Right lobe of liver (tissue), 6 donors: Measurements from ENCODE around the gene DTX3. TPM values are rescaled to one million over a fixed set of nuclear protein-coding genes. Genes with fewer than 3 reads are reported as not detected.

Source experiments
- ATAC-seq, 4 donors: fragments of 200-7000 bp; cut with Tn5 transposase; one replicate each; pipeline ENCODE4 v1.9.1; 2020; ENCODE audit warnings: mild to moderate bottlenecking in 4 of 4, moderate library complexity in 4 of 4
- DNase-seq, 3 donors: peaks; one replicate each; pipeline ENCODE4 v3.0.0-alpha.2; 2020
- H3K27ac ChIP-seq, 3 donors: fragments of 200-600 bp; one replicate each; pipeline ENCODE4 v1.8.0; 2022
- H3K27me3 ChIP-seq, 2 donors: fragments of 200-600 bp; one replicate each; pipeline ENCODE4 v1.8.0; 2022
- H3K36me3 ChIP-seq, 4 donors: fragments of 200-600 bp; sonication (generic) in 1 of 4; one replicate each; pipeline versions ENCODE4 v1.5.1 to v1.8.0; 2017 to 2022; ENCODE audit warnings: control low read depth in 1 of 4
- H3K4me1 ChIP-seq, 4 donors: fragments of 200-600 bp; sonication (generic) in 1 of 4; one replicate each; pipeline versions ENCODE4 v1.5.1 to v1.8.0; 2017 to 2022; ENCODE audit warnings: control low read depth in 1 of 4
- H3K4me3 ChIP-seq, 3 donors: fragments of 200-600 bp; one replicate each; pipeline ENCODE4 v1.8.0; 2022
- H3K9me3 ChIP-seq, 4 donors: fragments of 200-600 bp; sonication (generic) in 1 of 4; one replicate each; pipeline versions ENCODE4 v1.5.1 to v1.8.0; 2017 to 2022; ENCODE audit warnings: control low read depth in 1 of 4
- CTCF ChIP-seq, 4 donors: fragments of 200-600 bp in 3 of 4; fragments of 450-650 bp in 1 of 4; IDR thresholded peaks; one replicate each; pipeline versions ENCODE4 v1.5.1 to v1.8.0; 2016 to 2022; ENCODE audit warnings: antibody characterized with exemption in 4 of 4, mild to moderate bottlenecking in 2 of 4
- POLR2A ChIP-seq: fragments of 450-650 bp; IDR thresholded peaks from one replicate; pipeline ENCODE4 v1.6.1; 2017; ENCODE audit warnings: antibody characterized with exemption, mild to moderate bottlenecking
- WGBS: methylation state at CpG from one replicate; pipeline ENCODE4 v1.1.6; 2018; ENCODE audit warnings: low coverage, low lambda C conversion rate; ENCODE audit not compliant: insufficient coverage; ENCODE audit errors: missing lambda C conversion rate; 5-methylcytosine and 5-hydroxymethylcytosine counted together
- intact Hi-C, 2 donors: fragments of 100-400 bp; cut with DNase I; formaldehyde crosslinking; loops; one replicate each; pipeline versions ENCODE4 v1.11.2 to v1.14.1; 2022
- total RNA-seq, 6 experiments: library from RNA; depleted of rRNA in 2 of 6; stranded (reverse); fragments of >200 nt in 2 of 6; fragmentation: NEBNext Ultra II Directional in 3 of 6; extraction: Animal tissue kit (Norgen Biotek cat#: 25700) in 3 of 6; gene quantifications; one replicate each; pipeline versions ENCODE4 v1.1.0 to v1.2.4, GENCODE V29; 2016 to 2023
- donor health status: DM: no; HTN: yes; CAD: no.
- donor health status: DM: no; HTN: no; CAD: no.
- donor health status: DM: no; HTN: no; CAD: no.
- donor health status: DM: no; HTN: yes; CAD: no.
- donor health status: DM: no; HTN: yes; CAD: no.

The DTX3 gene
- total RNA-seq, 6 experiments from 2014 or later = 0.86 to 2.7 (median 1.9) TPM

DNA sequence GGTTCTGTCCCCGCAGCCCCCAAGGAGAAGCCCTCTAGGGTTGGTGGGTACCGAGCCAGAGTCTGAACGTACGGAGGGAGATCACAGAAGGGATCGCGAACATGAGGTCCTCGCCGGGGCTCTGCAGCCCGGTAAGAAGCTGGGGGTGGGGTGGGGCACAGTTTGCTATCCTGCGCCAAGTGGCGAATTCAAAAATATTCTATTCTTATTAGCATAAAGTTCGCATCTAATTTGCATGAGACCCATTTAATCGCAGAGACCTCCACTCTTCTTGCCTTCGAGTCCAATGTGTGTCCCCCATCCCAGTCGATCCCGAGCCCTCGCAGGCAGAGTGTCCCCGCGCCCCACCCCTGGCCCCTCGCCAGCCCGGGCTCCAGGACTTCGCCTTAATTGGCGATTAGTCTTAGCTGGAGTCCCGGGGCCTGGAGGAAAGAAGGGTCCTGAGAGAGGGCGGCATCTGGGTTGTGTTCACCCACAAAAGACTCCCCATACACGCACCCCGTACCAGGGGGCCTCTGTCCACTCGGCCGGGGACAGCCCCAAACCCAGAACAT is 6.0 kb downstream of the DTX3 start:
- H3K4me1 ChIP-seq = peaks cover 0 to 12% (median 0%) of the 10 kb centered on the region in 4 donors
- H3K4me3 ChIP-seq = peak overlapping the region; percentile 40 to 45 (median 44)
- peak overlapping the region in 2 of 3 donors; percentile 29 to 53 for H3K27ac ChIP-seq
- H3K9me3 ChIP-seq = no peaks in the 10 kb centered on the region
- no peak for DNase-seq
- intact Hi-C loops = no loop called here
- TF ChIP-seq CTCF (IDR thresholded peaks at IDR 0.05) (no peak), POLR2A (no peak)
- 5% methylated on average over 26 of the region's 29 CpGs for WGBS
- no peaks in the 10 kb centered on the region for H3K36me3 ChIP-seq
- H3K27me3 ChIP-seq = peaks cover 0 to 8% of the 10 kb centered on the region in 2 donors
- ATAC-seq = peak in 2 of 4 donors; percentile 9 to 18

DNA sequence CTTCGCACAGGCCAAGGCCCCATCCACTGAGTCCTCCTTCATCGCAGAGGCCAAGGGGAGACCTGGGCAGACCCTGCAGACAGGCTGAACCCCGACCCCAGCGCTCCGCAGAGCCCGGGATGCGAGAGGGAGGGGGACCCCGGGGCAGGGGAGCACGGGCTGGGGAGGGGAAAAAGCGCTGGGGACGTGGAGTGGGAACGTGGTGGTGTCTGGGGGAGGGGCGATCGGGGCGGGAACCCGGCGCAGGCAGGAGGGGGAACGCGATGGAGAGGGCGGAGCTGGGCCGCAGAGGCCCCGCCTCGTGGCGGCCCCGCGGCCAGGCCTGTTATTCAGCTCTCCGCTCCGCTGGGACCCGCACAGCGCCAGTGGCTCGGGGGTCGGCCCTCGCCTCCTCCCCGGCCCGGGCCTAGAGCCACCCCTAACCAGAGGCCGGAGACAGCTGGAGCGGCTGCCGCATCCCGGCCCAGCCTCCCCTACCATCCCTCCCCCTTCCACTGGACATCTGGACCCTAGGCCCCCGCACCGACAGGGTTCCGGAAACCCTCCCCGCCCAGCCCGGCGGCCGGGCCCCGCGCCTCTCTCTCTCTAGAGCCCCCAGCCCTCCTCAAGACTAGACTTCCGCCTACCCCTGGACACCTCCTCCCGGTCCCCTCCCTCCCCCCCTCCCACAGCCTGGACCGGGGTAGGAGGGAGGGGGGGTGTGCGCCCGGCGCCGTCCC is 6.6 kb downstream of the DTX3 start, which contains the start of gene ARHGEF25:
Gene ARHGEF25, plus strand, starts transcription at position 328 of the 719 bp plus-strand sequence. CDS start 460 bp downstream, outside the sequence.
- DNase-seq (peak in 1 of 3 donors; percentile 48), ATAC-seq (peak; percentile 54 to 75 (median 64))
- H3K9me3 ChIP-seq = no peaks in the 10 kb centered on the region
- TF ChIP-seq CTCF (IDR thresholded peaks at IDR 0.05) (no peak), POLR2A (no peak)
- no peaks in the 10 kb centered on the region for H3K36me3 ChIP-seq
- peaks cover 0 to 8% of the 10 kb centered on the region in 2 donors for H3K27me3 ChIP-seq
- H3K27ac ChIP-seq = peak within 1 kb of the TSS in 2 of 3 donors; percentile 29 to 53
- WGBS = 3% methylated on average over 21 of the region's 55 CpGs
- peak within 1 kb of the TSS; percentile 40 to 45 (median 44) for H3K4me3 ChIP-seq
- intact Hi-C loops = no loop called here
- H3K4me1 ChIP-seq = peaks cover 0 to 12% (median 0%) of the 10 kb centered on the region in 4 donors

- TF ChIP-seq CTCF (IDR thresholded peaks at IDR 0.05) (no peak), POLR2A (no peak)
- DNase-seq = no peak
- no peak for ATAC-seq
- Histone ChIP-seq H3K27ac (no peak overlapping the region), H3K4me1 (peaks cover 0 to 12% (median 0%) of the 10 kb centered on the region in 4 donors), H3K9me3 (no peaks in the 10 kb centered on the region), H3K36me3 (no peaks in the 10 kb centered on the region), H3K27me3 (peaks cover 0 to 8% of the 10 kb centered on the region in 2 donors), H3K4me3 (peak overlapping the region; percentile 40 to 45 (median 44))
- intact Hi-C loops = no loop called here
- 10% methylated on average over 5 of the region's 23 CpGs for WGBS
Observed at GRCh38 chr12:57611827-57612710, 7.4 kb downstream of the DTX3 start.

DNA sequence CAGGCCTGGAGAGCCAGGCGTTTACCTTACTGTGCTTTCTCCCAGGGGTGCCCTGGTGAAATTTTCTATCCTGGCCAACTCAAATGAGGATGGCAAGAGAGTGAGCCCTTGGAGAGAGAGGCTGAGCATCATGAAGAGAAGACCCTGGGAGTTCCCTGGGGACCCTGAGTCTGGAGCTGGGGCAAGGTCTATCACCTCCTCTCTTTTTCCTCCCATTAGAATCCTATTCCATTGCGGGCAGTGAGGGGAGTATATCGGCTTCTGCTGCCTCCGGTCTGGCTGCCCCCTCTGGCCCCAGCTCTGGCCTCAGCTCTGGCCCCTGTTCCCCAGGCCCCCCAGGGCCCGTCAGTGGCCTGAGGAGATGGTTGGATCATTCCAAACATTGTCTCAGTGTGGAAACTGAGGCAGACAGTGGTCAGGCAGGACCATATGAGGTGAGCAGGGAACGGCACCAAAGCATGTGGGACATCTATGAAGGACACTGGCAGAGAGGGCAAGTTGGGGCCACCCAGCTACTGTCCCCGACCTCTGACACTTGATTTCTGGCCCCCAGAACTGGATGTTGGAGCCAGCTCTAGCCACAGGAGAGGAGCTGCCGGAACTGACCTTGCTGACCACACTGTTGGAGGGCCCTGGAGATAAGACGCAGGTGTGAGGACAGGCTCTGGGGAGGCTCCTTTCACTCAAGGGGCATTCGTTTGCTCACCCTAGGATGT is 8.2 kb downstream of the DTX3 start:
- Histone ChIP-seq H3K4me1 (peaks cover 0 to 12% (median 0%) of the 10 kb centered on the region in 4 donors), H3K27ac (no peak overlapping the region), H3K36me3 (no peaks in the 10 kb centered on the region), H3K27me3 (peaks cover 0 to 8% of the 10 kb centered on the region in 2 donors), H3K4me3 (no peak overlapping the region), H3K9me3 (no peaks in the 10 kb centered on the region)
- TF ChIP-seq CTCF (IDR thresholded peaks at IDR 0.05) (no peak), POLR2A (no peak)
- WGBS = 73% methylated on average over 6 of the region's 10 CpGs
- no peak for DNase-seq
- intact Hi-C loops = no loop called here
- no peak for ATAC-seq
